ENCODE measurements around the gene KMT5B.

Gene KMT5B

DNA sequence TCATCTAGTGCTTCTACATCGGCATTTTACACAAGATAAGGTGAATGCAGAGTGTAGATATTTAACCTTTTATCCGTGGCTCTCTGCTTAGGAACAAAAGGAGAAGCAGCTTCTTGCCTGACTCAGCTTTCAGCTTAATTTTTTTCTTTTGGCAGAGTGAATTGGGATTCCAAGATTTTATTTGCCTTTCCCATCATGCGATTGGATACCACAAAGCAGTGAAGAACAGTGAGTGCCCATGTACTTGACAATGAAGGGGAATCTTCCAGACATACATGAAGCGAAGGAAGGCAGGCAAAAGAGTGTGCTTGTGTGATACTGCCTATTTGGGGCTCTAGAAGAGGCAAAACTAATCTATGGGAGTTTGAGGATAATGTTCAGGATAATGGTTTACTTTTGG lies 74.9 kb downstream of the KMT5B start:
- no peaks in the 10 kb centered on the region for H3F3A ChIP-seq (ENCODE audit: low read depth)
- no peak overlapping the region for H2AFZ ChIP-seq (ENCODE audit: low read length)
- H3K4me1 ChIP-seq (ENCODE audit: insufficient read depth, low read length, poor library complexity, severe bottlenecking), result peaks cover 30% of the 10 kb centered on the region
- no peaks in the 10 kb centered on the region for H3K9me2 ChIP-seq (replicated peaks; ENCODE audit: low read depth, low read length)
- H3K36me3 ChIP-seq (ENCODE audit: insufficient read depth, low read length), result no peaks in the 10 kb centered on the region
- H4K20me1 ChIP-seq (ENCODE audit: insufficient read depth, low read length, poor library complexity, severe bottlenecking), result no peaks in the 10 kb centered on the region
- no peak overlapping the region for H3K4me2 ChIP-seq (ENCODE audit: low read depth, low read length, poor library complexity, severe bottlenecking)
- TF ChIP-seq EZH2phosphoT487 (IDR thresholded peaks at IDR 0.05; ENCODE audit: borderline replicate concordance), result no peak
- TF ChIP-seq, protein P1, sequence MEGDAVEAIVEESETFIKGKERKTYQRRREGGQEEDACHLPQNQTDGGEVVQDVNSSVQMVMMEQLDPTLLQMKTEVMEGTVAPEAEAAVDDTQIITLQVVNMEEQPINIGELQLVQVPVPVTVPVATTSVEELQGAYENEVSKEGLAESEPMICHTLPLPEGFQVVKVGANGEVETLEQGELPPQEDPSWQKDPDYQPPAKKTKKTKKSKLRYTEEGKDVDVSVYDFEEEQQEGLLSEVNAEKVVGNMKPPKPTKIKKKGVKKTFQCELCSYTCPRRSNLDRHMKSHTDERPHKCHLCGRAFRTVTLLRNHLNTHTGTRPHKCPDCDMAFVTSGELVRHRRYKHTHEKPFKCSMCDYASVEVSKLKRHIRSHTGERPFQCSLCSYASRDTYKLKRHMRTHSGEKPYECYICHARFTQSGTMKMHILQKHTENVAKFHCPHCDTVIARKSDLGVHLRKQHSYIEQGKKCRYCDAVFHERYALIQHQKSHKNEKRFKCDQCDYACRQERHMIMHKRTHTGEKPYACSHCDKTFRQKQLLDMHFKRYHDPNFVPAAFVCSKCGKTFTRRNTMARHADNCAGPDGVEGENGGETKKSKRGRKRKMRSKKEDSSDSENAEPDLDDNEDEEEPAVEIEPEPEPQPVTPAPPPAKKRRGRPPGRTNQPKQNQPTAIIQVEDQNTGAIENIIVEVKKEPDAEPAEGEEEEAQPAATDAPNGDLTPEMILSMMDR (conservative IDR thresholded peaks at IDR 0.05; ENCODE audit: low read length), result no peak
- H3K9me3 ChIP-seq (ENCODE audit: insufficient read depth, low read depth, low read length), result 0 out of 2 replicates have a peak, but pooled peaks cover 4% of the 10 kb centered on the region
- no peak overlapping the region for H3K9ac ChIP-seq (ENCODE audit: low read depth, low read length, poor library complexity, severe bottlenecking)
- H3K79me2 ChIP-seq (ENCODE audit: insufficient read depth, low read length), result no peaks in the 10 kb centered on the region
- H3K27me3 ChIP-seq (ENCODE audit: insufficient read depth, low read length, poor library complexity, severe bottlenecking), result no peaks in the 10 kb centered on the region
- no peak overlapping the region for H3K4me3 ChIP-seq (ENCODE audit: low read length, poor library complexity, severe bottlenecking)

DNA sequence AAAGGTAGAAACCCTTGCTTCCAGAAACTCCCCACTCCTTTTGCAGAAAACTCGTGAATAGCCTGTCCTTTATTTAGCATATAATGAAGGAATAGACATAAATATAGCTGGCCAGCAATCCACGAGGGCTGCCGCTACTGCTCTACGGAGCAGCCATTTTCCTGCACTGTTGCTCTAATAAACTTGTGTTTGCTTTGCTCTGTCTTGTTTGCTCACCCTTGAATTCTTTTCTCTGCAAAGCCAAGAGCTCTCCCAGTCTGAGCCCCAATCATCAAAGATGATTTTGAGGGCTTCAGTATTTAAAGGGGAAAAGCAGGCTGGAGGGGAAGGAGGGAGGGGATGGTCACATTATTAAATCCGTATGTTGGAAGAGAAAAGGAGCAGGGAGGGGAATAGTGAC lies 75.3 kb downstream of the KMT5B start:
- H3K36me3 ChIP-seq (ENCODE audit: insufficient read depth, low read length), result no peaks in the 10 kb centered on the region
- H3K9ac ChIP-seq (ENCODE audit: low read depth, low read length, poor library complexity, severe bottlenecking), result no peak overlapping the region
- no peaks in the 10 kb centered on the region for H3K9me2 ChIP-seq (replicated peaks; ENCODE audit: low read depth, low read length)

GRCh38 chr11:68136866-68137265 lies 76.2 kb downstream of the KMT5B start:
- Histone ChIP-seq H3K4me1 (ENCODE audit: insufficient read depth, low read length, poor library complexity, severe bottlenecking) (peaks cover 17% of the 10 kb centered on the region), H2AFZ (ENCODE audit: low read length) (no peak overlapping the region)

More for the DNA sequence above, 75.3 kb downstream of the KMT5B start:
- H3K4me1 ChIP-seq (ENCODE audit: insufficient read depth, low read length, poor library complexity, severe bottlenecking), result peaks cover 26% of the 10 kb centered on the region
- no peak overlapping the region for H3K4me2 ChIP-seq (ENCODE audit: low read depth, low read length, poor library complexity, severe bottlenecking)
- no peaks in the 10 kb centered on the region for H4K20me1 ChIP-seq (ENCODE audit: insufficient read depth, low read length, poor library complexity, severe bottlenecking)
- H3K79me2 ChIP-seq (ENCODE audit: insufficient read depth, low read length), result no peaks in the 10 kb centered on the region
- no peak overlapping the region for H2AFZ ChIP-seq (ENCODE audit: low read length)
- no peak for TF ChIP-seq EZH2phosphoT487 (IDR thresholded peaks at IDR 0.05; ENCODE audit: borderline replicate concordance)
- TF ChIP-seq, protein P1 (conservative IDR thresholded peaks at IDR 0.05; ENCODE audit: low read length), result no peak
- H3K4me3 ChIP-seq (ENCODE audit: low read length, poor library complexity, severe bottlenecking), result no peak overlapping the region
- H3K27me3 ChIP-seq (ENCODE audit: insufficient read depth, low read length, poor library complexity, severe bottlenecking), result no peaks in the 10 kb centered on the region
- H3F3A ChIP-seq (ENCODE audit: low read depth), result no peaks in the 10 kb centered on the region
- H3K9me3 ChIP-seq (ENCODE audit: insufficient read depth, low read depth, low read length), result 0 out of 2 replicates have a peak, but pooled peaks cover 4% of the 10 kb centered on the region

More at GRCh38 chr11:68136866-68137265, 76.2 kb downstream of the KMT5B start:
- H3K4me2 ChIP-seq (ENCODE audit: low read depth, low read length, poor library complexity, severe bottlenecking), result no peak overlapping the region
- no peaks in the 10 kb centered on the region for H3K9me2 ChIP-seq (replicated peaks; ENCODE audit: low read depth, low read length)
- no peaks in the 10 kb centered on the region for H3K36me3 ChIP-seq (ENCODE audit: insufficient read depth, low read length)
- no peak overlapping the region for H3K9ac ChIP-seq (ENCODE audit: low read depth, low read length, poor library complexity, severe bottlenecking)
- H3K9me3 ChIP-seq (ENCODE audit: insufficient read depth, low read depth, low read length), result peaks cover 4% of the 10 kb centered on the region; the same call in 1 of the 2 replicates
- H3F3A ChIP-seq (ENCODE audit: low read depth), result no peaks in the 10 kb centered on the region
- TF ChIP-seq EZH2phosphoT487 (IDR thresholded peaks at IDR 0.05; ENCODE audit: borderline replicate concordance), result no peak
- TF ChIP-seq, protein P1 (conservative IDR thresholded peaks at IDR 0.05; ENCODE audit: low read length), result no peak
- H4K20me1 ChIP-seq (ENCODE audit: insufficient read depth, low read length, poor library complexity, severe bottlenecking), result no peaks in the 10 kb centered on the region
- no peaks in the 10 kb centered on the region for H3K79me2 ChIP-seq (ENCODE audit: insufficient read depth, low read length)
- no peak overlapping the region for H3K4me3 ChIP-seq (ENCODE audit: low read length, poor library complexity, severe bottlenecking)
- H3K27me3 ChIP-seq (ENCODE audit: insufficient read depth, low read length, poor library complexity, severe bottlenecking), result no peaks in the 10 kb centered on the region
